ENCODE data around the gene C15orf39.
A peak's percentile ranks its signal among the peaks of the same experiment; 100 is the strongest.

The C15orf39 gene

GRCh38 chr15:75195766-75196241 is 5.9 kb upstream of the C15orf39 start:
- no peaks in the 10 kb centered on the region for H3K36me3 ChIP-seq (ENCODE audit: control insufficient read depth in 2 of 2, insufficient read depth in 2 of 2, low read length in 2 of 2)
- no peak overlapping the region for H3K9ac ChIP-seq (ENCODE audit: low read depth in 1 of 2, low read length in 2 of 2)
- no peaks in the 10 kb centered on the region for H3K27me3 ChIP-seq (ENCODE audit: control insufficient read depth in 2 of 2, insufficient read depth in 2 of 2, low read length in 2 of 2)
- no peaks in the 10 kb centered on the region for H3K9me3 ChIP-seq (ENCODE audit: control insufficient read depth in 2 of 2, low read length in 2 of 2)
- no peak overlapping the region for H3K4me3 ChIP-seq (ENCODE audit: low read length in 2 of 2)
- H3K4me1 ChIP-seq (ENCODE audit: control insufficient read depth in 2 of 2, insufficient read depth in 2 of 2, low read length in 2 of 2), result peaks cover 13 to 19% of the 10 kb centered on the region in 2 donors
- H3K27ac ChIP-seq (ENCODE audit: low read depth in 2 of 2, low read length in 2 of 2), result no peak overlapping the region

- H3K27ac ChIP-seq (ENCODE audit: low read depth in 2 of 2, low read length in 2 of 2), result no peak overlapping the region
Observed at GRCh38 chr15:75197062-75197630, 4.5 kb upstream of the C15orf39 start.

GRCh38 chr15:75198560-75199356 is 2.9 kb upstream of the C15orf39 start:
- H3K9me3 ChIP-seq (ENCODE audit: control insufficient read depth in 2 of 2, low read length in 2 of 2), result no peaks in the 10 kb centered on the region
- peaks cover 29 to 34% of the 10 kb centered on the region in 2 donors for H3K4me1 ChIP-seq (ENCODE audit: control insufficient read depth in 2 of 2, insufficient read depth in 2 of 2, low read length in 2 of 2)
- H3K27ac ChIP-seq (ENCODE audit: low read depth in 2 of 2, low read length in 2 of 2), result no peak overlapping the region
- H3K36me3 ChIP-seq (ENCODE audit: control insufficient read depth in 2 of 2, insufficient read depth in 2 of 2, low read length in 2 of 2), result no peaks in the 10 kb centered on the region
- no peaks in the 10 kb centered on the region for H3K27me3 ChIP-seq (ENCODE audit: control insufficient read depth in 2 of 2, insufficient read depth in 2 of 2, low read length in 2 of 2)
- H3K4me3 ChIP-seq (ENCODE audit: low read length in 2 of 2), result no peak overlapping the region
- H3K9ac ChIP-seq (ENCODE audit: low read depth in 1 of 2, low read length in 2 of 2), result no peak overlapping the region

More at GRCh38 chr15:75197062-75197630, 4.5 kb upstream of the C15orf39 start:
- H3K4me3 ChIP-seq (ENCODE audit: low read length in 2 of 2), result no peak overlapping the region
- H3K36me3 ChIP-seq (ENCODE audit: control insufficient read depth in 2 of 2, insufficient read depth in 2 of 2, low read length in 2 of 2), result no peaks in the 10 kb centered on the region
- H3K27me3 ChIP-seq (ENCODE audit: control insufficient read depth in 2 of 2, insufficient read depth in 2 of 2, low read length in 2 of 2), result no peaks in the 10 kb centered on the region
- H3K9ac ChIP-seq (ENCODE audit: low read depth in 1 of 2, low read length in 2 of 2), result no peak overlapping the region
- peaks cover 20 to 26% of the 10 kb centered on the region in 2 donors for H3K4me1 ChIP-seq (ENCODE audit: control insufficient read depth in 2 of 2, insufficient read depth in 2 of 2, low read length in 2 of 2)
- no peaks in the 10 kb centered on the region for H3K9me3 ChIP-seq (ENCODE audit: control insufficient read depth in 2 of 2, low read length in 2 of 2)

- Histone ChIP-seq H3K9ac (ENCODE audit: low read depth in 1 of 2, low read length in 2 of 2) (no peak overlapping the region), H3K9me3 (ENCODE audit: control insufficient read depth in 2 of 2, low read length in 2 of 2) (no peaks in the 10 kb centered on the region), H3K27ac (ENCODE audit: low read depth in 2 of 2, low read length in 2 of 2) (no peak overlapping the region), H3K27me3 (ENCODE audit: control insufficient read depth in 2 of 2, insufficient read depth in 2 of 2, low read length in 2 of 2) (no peaks in the 10 kb centered on the region), H3K4me1 (ENCODE audit: control insufficient read depth in 2 of 2, insufficient read depth in 2 of 2, low read length in 2 of 2) (peaks cover 36 to 39% of the 10 kb centered on the region in 2 donors), H3K36me3 (ENCODE audit: control insufficient read depth in 2 of 2, insufficient read depth in 2 of 2, low read length in 2 of 2) (no peaks in the 10 kb centered on the region), H3K4me3 (ENCODE audit: low read length in 2 of 2) (no peak overlapping the region)
Observed at GRCh38 chr15:75199357-75199940, 2.2 kb upstream of the C15orf39 start.

- Histone ChIP-seq H3K4me1 (ENCODE audit: control insufficient read depth in 2 of 2, insufficient read depth in 2 of 2, low read length in 2 of 2) (peaks cover 39 to 43% of the 10 kb centered on the region in 2 donors), H3K9me3 (ENCODE audit: control insufficient read depth in 2 of 2, low read length in 2 of 2) (no peaks in the 10 kb centered on the region), H3K27me3 (ENCODE audit: control insufficient read depth in 2 of 2, insufficient read depth in 2 of 2, low read length in 2 of 2) (no peaks in the 10 kb centered on the region), H3K27ac (ENCODE audit: low read depth in 2 of 2, low read length in 2 of 2) (peak overlapping the region; percentile 89 to 96), H3K9ac (ENCODE audit: low read depth in 1 of 2, low read length in 2 of 2) (peak overlapping the region; percentile 54 to 76), H3K4me3 (ENCODE audit: low read length in 2 of 2) (peak overlapping the region; percentile 90), H3K36me3 (ENCODE audit: control insufficient read depth in 2 of 2, insufficient read depth in 2 of 2, low read length in 2 of 2) (no peaks in the 10 kb centered on the region)
Observed at GRCh38 chr15:75200391-75200764, 1.3 kb upstream of the C15orf39 start.

- Histone ChIP-seq H3K36me3 (ENCODE audit: control insufficient read depth in 2 of 2, insufficient read depth in 2 of 2, low read length in 2 of 2) (peaks cover 4 to 5% of the 10 kb centered on the region in 2 donors), H3K4me1 (ENCODE audit: control insufficient read depth in 2 of 2, insufficient read depth in 2 of 2, low read length in 2 of 2) (peaks cover 39 to 43% of the 10 kb centered on the region in 2 donors), H3K9ac (ENCODE audit: low read depth in 1 of 2, low read length in 2 of 2) (peak overlapping the region; percentile 76 to 87), H3K27me3 (ENCODE audit: control insufficient read depth in 2 of 2, insufficient read depth in 2 of 2, low read length in 2 of 2) (no peaks in the 10 kb centered on the region), H3K9me3 (ENCODE audit: control insufficient read depth in 2 of 2, low read length in 2 of 2) (no peaks in the 10 kb centered on the region), H3K27ac (ENCODE audit: low read depth in 2 of 2, low read length in 2 of 2) (peak overlapping the region; percentile 89 to 96), H3K4me3 (ENCODE audit: low read length in 2 of 2) (peak overlapping the region; percentile 90)
Observed at GRCh38 chr15:75200765-75201615, 692 bp upstream of the C15orf39 start.

GRCh38 chr15:75202251-75203016 is 752 bp downstream of the C15orf39 start:
- peaks cover 15 to 16% of the 10 kb centered on the region in 2 donors for H3K36me3 ChIP-seq (ENCODE audit: control insufficient read depth in 2 of 2, insufficient read depth in 2 of 2, low read length in 2 of 2)
- peak overlapping the region; percentile 89 to 96 for H3K27ac ChIP-seq (ENCODE audit: low read depth in 2 of 2, low read length in 2 of 2)
- no peaks in the 10 kb centered on the region for H3K27me3 ChIP-seq (ENCODE audit: control insufficient read depth in 2 of 2, insufficient read depth in 2 of 2, low read length in 2 of 2)
- peak overlapping the region; percentile 90 to 91 for H3K4me3 ChIP-seq (ENCODE audit: low read length in 2 of 2)
- H3K9me3 ChIP-seq (ENCODE audit: control insufficient read depth in 2 of 2, low read length in 2 of 2), result no peaks in the 10 kb centered on the region
- H3K9ac ChIP-seq (ENCODE audit: low read depth in 1 of 2, low read length in 2 of 2), result peak overlapping the region; percentile 95 to 96
- H3K4me1 ChIP-seq (ENCODE audit: control insufficient read depth in 2 of 2, insufficient read depth in 2 of 2, low read length in 2 of 2), result peaks cover 39 to 43% of the 10 kb centered on the region in 2 donors

- peaks cover 39 to 45% of the 10 kb centered on the region in 2 donors for H3K4me1 ChIP-seq (ENCODE audit: control insufficient read depth in 2 of 2, insufficient read depth in 2 of 2, low read length in 2 of 2)
- H3K27ac ChIP-seq (ENCODE audit: low read depth in 2 of 2, low read length in 2 of 2), result peak overlapping the region; percentile 89 to 96
- H3K4me3 ChIP-seq (ENCODE audit: low read length in 2 of 2), result peak overlapping the region; percentile 90 to 91
Observed at GRCh38 chr15:75203017-75203907, 1.6 kb downstream of the C15orf39 start.

More at GRCh38 chr15:75203017-75203907, 1.6 kb downstream of the C15orf39 start:
- Histone ChIP-seq H3K9me3 (ENCODE audit: control insufficient read depth in 2 of 2, low read length in 2 of 2) (no peaks in the 10 kb centered on the region), H3K27me3 (ENCODE audit: control insufficient read depth in 2 of 2, insufficient read depth in 2 of 2, low read length in 2 of 2) (no peaks in the 10 kb centered on the region), H3K9ac (ENCODE audit: low read depth in 1 of 2, low read length in 2 of 2) (peak overlapping the region; percentile 95 to 96), H3K36me3 (ENCODE audit: control insufficient read depth in 2 of 2, insufficient read depth in 2 of 2, low read length in 2 of 2) (peaks cover 23 to 24% of the 10 kb centered on the region in 2 donors)

Measured in mucosa of rectum (tissue), 2 donors.